Body of pancreas (tissue), 4 donors: ENCODE data around the gene PTPRM. TPM values are rescaled to one million over a fixed set of nuclear protein-coding genes. Genes with fewer than 3 reads are reported as not detected.

ENCODE experiments used
- ATAC-seq: fragments of 150-250 bp; one replicate; pipeline ENCODE4 v1.9.1; 2016
- DNase-seq, 4 donors: peaks; one replicate each; pipeline ENCODE4 v3.0.0-alpha.2; 2019
- H3K27ac ChIP-seq, 4 donors: fragments of 200-600 bp; sonication (generic); 1 replicate in 3 of 4; 2 replicates in 1 of 4; pipeline versions ENCODE4 v1.5.1 to v1.6.1; 2016 to 2019; ENCODE audit warnings: mild to moderate bottlenecking in 1 of 4, mixed read lengths in 1 of 4, moderate library complexity in 1 of 4
- H3K27me3 ChIP-seq, 2 donors: fragments of 200-600 bp; sonication (generic); one replicate each; pipeline ENCODE4 v1.6.0; 2016; ENCODE audit warnings: mild to moderate bottlenecking in 1 of 2
- H3K36me3 ChIP-seq, 2 donors: fragments of 200-600 bp; sonication (generic); replicated peaks in 1 of 2; 2 replicates each; pipeline ENCODE4 v1.5.1; 2016; ENCODE audit warnings: low read depth in 2 of 2; ENCODE audit not compliant: insufficient read depth in 1 of 2
- H3K4me1 ChIP-seq: fragments of 200-600 bp; sonication (generic); one replicate; pipeline ENCODE4 v1.6.0; 2016
- H3K4me3 ChIP-seq, 2 donors: fragments of 200-600 bp; sonication (generic); 1 replicate in 1 of 2; 2 replicates in 1 of 2; pipeline ENCODE4 v1.5.1; 2016 to 2019
- H3K9me3 ChIP-seq, 3 donors: fragments of 200-600 bp; sonication (generic); 1 replicate in 2 of 3; 2 replicates in 1 of 3; pipeline ENCODE4 v1.5.1; 2016
- CTCF ChIP-seq, 7 experiments: fragments of 450-650 bp in 4 of 7; fragments of 200-600 bp in 3 of 7; sonication (generic) in 3 of 7; IDR thresholded peaks; one replicate each; pipeline ENCODE4 v1.5.1; 2016 to 2019; ENCODE audit warnings: antibody characterized with exemption in 7 of 7
- POLR2A ChIP-seq, 3 donors: fragments of 450-650 bp; IDR thresholded peaks; one replicate each; pipeline ENCODE4 v1.6.1; 2016; ENCODE audit warnings: antibody characterized with exemption in 3 of 3, mild to moderate bottlenecking in 2 of 3
- WGBS, 2 donors: methylation state at CpG; one replicate each; pipeline ENCODE4 v1.1.5; 2017; 5-methylcytosine and 5-hydroxymethylcytosine counted together
- intact Hi-C: fragments of 100-400 bp; cut with DNase I; formaldehyde crosslinking; loops from one replicate; pipeline ENCODE4 v1.15.1; 2023
- total RNA-seq, 2 donors: library from RNA; depleted of rRNA; stranded (reverse); fragments of >200 nt; gene quantifications; one replicate each; pipeline ENCODE4 v1.1.0, GENCODE V29; 2016

PTPRM gene
- total RNA-seq, 2 donors from 2014 or later = 38.2 to 48.0 TPM

GRCh38 chr18:7940379-7940778, 373.3 kb downstream of the PTPRM start:
- ATAC-seq = no peak
- H3K36me3 ChIP-seq = no peaks in the 10 kb centered on the region
- WGBS, 2 donors = 76 to 80% methylated on average over 5 of the region's 5 CpGs
- no peak for DNase-seq
- H3K4me3 ChIP-seq = no peak overlapping the region
- intact Hi-C loops = no loop called here
- no peak overlapping the region for H3K27ac ChIP-seq
- no peak for TF ChIP-seq CTCF (IDR thresholded peaks at IDR 0.05)
- no peak for TF ChIP-seq POLR2A (IDR thresholded peaks at IDR 0.05)
- H3K9me3 ChIP-seq = no peaks in the 10 kb centered on the region
- H3K4me1 ChIP-seq = peaks cover 13% of the 10 kb centered on the region
- H3K27me3 ChIP-seq = no peaks in the 10 kb centered on the region

GRCh38 chr18:7940971-7941370, 373.9 kb downstream of the PTPRM start:
- no peak for DNase-seq
- no peaks in the 10 kb centered on the region for H3K27me3 ChIP-seq
- no peak for ATAC-seq
- no peaks in the 10 kb centered on the region for H3K36me3 ChIP-seq
- H3K4me3 ChIP-seq = no peak overlapping the region
- H3K4me1 ChIP-seq = peaks cover 19% of the 10 kb centered on the region
- WGBS, 2 donors = 90 to 95% methylated on average over 4 of the region's 4 CpGs
- peak overlapping the region in 2 of 4 donors; percentile 24 to 37 for H3K27ac ChIP-seq
- intact Hi-C loops = no loop called here
- no peak for TF ChIP-seq CTCF (IDR thresholded peaks at IDR 0.05)
- TF ChIP-seq POLR2A (IDR thresholded peaks at IDR 0.05) = no peak
- H3K9me3 ChIP-seq = no peaks in the 10 kb centered on the region

GRCh38 chr18:7941533-7941932, 374.4 kb downstream of the PTPRM start:
- TF ChIP-seq POLR2A (IDR thresholded peaks at IDR 0.05) = no peak
- no peak for TF ChIP-seq CTCF (IDR thresholded peaks at IDR 0.05)
- ATAC-seq = peak; percentile 98
- intact Hi-C loops = no loop called here
- Histone ChIP-seq H3K4me3 (no peak overlapping the region), H3K27ac (peak overlapping the region in 3 of 4 donors; percentile 16 to 37 (median 24)), H3K36me3 (no peaks in the 10 kb centered on the region), H3K4me1 (peaks cover 20% of the 10 kb centered on the region), H3K9me3 (no peaks in the 10 kb centered on the region), H3K27me3 (no peaks in the 10 kb centered on the region)
- WGBS, 2 donors = 4 to 10% methylated on average over 6 of the region's 6 CpGs
- DNase-seq = peak; percentile 86 to 98 (median 92)

DNA sequence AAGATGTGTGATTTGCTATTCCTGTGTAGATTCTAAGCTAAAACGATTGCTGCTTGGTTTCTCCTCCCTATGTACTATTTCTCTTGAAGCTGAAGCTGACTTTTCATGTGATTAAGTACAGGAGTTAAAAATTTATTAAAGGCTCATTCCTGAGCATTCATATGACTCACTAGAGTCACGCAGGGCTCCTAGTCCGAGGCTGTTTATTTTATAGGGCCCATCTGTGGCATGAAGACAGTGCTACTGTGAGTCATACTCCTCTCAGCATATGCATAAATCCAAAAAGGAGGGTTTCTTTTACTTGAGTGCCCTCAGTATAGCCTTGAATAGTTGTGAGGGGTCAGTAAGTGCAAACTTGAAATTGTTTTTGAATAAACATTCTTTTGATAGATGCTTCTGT, 378.8 kb downstream of the PTPRM start:
- intact Hi-C loops = no loop called here
- H3K4me3 ChIP-seq = no peak overlapping the region
- DNase-seq (peak in 1 of 4 donors; percentile 40), ATAC-seq (peak; percentile 47)
- H3K27ac ChIP-seq = peak overlapping the region in 1 of 4 donors; percentile 34
- peaks cover 19% of the 10 kb centered on the region for H3K4me1 ChIP-seq
- H3K27me3 ChIP-seq = no peaks in the 10 kb centered on the region
- H3K9me3 ChIP-seq = no peaks in the 10 kb centered on the region
- TF ChIP-seq CTCF (IDR thresholded peaks at IDR 0.05) = no peak
- TF ChIP-seq POLR2A (IDR thresholded peaks at IDR 0.05) = no peak
- WGBS, 2 donors = 20 to 29% methylated on average over 3 of the region's 3 CpGs
- H3K36me3 ChIP-seq = no peaks in the 10 kb centered on the region

GRCh38 chr18:7946734-7947377, 379.7 kb downstream of the PTPRM start:
- DNase-seq (peak in 2 of 4 donors; percentile 15 to 53), ATAC-seq (peak; percentile 48)
- intact Hi-C loops = no loop called here
- WGBS, 2 donors = 80 to 93% methylated on average over 7 of the region's 7 CpGs
- H3K4me3 ChIP-seq = no peak overlapping the region
- TF ChIP-seq POLR2A (IDR thresholded peaks at IDR 0.05) (no peak), CTCF (IDR thresholded peaks at IDR 0.05) (no peak)
- no peaks in the 10 kb centered on the region for H3K9me3 ChIP-seq
- no peak overlapping the region for H3K27ac ChIP-seq
- H3K4me1 ChIP-seq = peaks cover 10% of the 10 kb centered on the region
- H3K27me3 ChIP-seq = no peaks in the 10 kb centered on the region
- H3K36me3 ChIP-seq = no peaks in the 10 kb centered on the region
